Cardiac fibroblast (primary cell): ENCODE results near the gene ITGA7.

ENCODE experiments used
- DNase-seq, 2 donors: peaks; one replicate each; pipeline versions ENCODE4 v3.0.0 to v3.0.0-alpha.2; 2010; ENCODE audit warnings: low read depth in 2 of 2
- H3K4me3 ChIP-seq, 2 donors: replicated peaks in 1 of 2; 1 replicate in 1 of 2; 2 replicates in 1 of 2; pipeline ENCODE4 v1.5.1; 2011; ENCODE audit warnings: low read depth in 2 of 2, low read length in 2 of 2, mild to moderate bottlenecking in 2 of 2, moderate library complexity in 1 of 2
- CTCF ChIP-seq: IDR thresholded peaks from one replicate; pipeline ENCODE4 v1.5.1; 2011; ENCODE audit warnings: low read depth, mild to moderate bottlenecking, low read length, inconsistent platforms

ITGA7 gene

GRCh38 chr12:55733021-55733555, 25.4 kb upstream of the ITGA7 start:
- no peak for TF ChIP-seq CTCF
- no peak for DNase-seq
- H3K4me3 ChIP-seq: no peak overlapping the region

DNA sequence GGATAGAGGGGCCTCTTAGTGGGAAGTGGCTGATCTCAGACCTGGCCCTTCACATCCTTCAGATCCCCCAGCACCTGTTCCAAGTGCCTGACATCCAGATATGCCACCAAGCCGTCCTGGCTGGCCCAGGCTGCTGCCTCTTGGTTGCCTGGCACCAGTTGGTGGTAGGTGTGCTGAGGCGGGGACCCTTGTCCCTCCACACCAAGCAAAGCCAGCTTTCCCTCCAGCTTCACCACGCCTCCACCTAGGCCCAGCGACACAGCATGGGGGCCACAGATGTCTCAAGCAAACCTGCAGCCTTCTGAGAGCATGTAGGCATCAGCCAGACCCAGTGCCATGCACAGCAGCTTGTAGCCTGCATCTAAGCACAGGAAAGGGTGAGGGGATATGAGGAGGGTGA, 24.6 kb upstream of the ITGA7 start:
- no peak for DNase-seq
- no peak overlapping the region for H3K4me3 ChIP-seq

DNA sequence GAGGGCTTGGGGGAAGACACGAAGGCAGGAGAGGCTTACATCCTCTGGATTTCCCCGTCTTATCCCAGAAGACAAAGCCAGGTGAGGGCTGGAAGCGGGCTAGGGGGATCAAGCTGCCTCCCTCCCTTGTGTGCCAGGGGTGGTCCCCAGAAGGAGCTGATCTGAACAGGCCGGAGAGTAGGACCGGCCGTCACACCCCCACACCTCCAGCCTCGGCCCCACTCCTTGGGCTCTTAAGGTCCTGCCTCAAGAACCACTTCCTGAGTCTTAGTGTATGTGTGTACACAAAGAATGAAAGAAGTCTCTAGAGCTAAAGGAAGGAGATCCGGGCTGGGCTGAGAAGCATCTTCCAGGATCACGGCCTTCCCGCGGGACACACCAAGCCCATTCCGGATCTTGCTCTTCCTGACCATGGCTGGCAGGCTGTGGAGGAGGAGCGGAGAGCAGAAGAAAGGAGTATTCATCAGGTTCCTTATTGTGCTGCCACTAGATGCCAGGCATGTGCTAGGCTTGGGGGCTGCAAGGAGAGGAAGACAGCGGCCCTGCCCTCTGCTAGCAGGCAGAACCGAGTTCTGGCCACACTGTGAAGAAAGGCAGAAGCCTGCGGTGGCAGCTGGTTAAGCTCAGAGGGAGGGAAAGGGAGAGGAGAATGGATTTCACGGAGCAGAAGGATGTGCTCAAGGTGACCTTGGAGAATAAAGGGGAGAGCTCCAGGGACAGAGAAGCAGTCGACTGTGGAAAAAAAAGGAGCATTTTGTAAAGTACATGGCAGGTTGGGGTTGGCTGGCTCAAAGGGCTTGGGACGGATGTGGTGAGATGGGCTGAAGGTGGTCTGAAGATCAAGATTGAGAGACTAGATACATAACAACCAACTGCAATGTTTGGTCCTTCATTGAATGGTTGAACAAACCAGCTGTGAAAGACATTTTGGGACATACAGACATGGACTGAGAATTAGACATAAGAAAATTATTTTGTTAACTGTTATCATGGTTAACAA, 22.4 kb upstream of the ITGA7 start:
- peak overlapping the region; percentile 66 to 94 for H3K4me3 ChIP-seq
- DNase-seq: peak; percentile 71 to 73
- no peak for TF ChIP-seq CTCF

More for the DNA sequence above, 24.6 kb upstream of the ITGA7 start:
- TF ChIP-seq CTCF: no peak

DNA sequence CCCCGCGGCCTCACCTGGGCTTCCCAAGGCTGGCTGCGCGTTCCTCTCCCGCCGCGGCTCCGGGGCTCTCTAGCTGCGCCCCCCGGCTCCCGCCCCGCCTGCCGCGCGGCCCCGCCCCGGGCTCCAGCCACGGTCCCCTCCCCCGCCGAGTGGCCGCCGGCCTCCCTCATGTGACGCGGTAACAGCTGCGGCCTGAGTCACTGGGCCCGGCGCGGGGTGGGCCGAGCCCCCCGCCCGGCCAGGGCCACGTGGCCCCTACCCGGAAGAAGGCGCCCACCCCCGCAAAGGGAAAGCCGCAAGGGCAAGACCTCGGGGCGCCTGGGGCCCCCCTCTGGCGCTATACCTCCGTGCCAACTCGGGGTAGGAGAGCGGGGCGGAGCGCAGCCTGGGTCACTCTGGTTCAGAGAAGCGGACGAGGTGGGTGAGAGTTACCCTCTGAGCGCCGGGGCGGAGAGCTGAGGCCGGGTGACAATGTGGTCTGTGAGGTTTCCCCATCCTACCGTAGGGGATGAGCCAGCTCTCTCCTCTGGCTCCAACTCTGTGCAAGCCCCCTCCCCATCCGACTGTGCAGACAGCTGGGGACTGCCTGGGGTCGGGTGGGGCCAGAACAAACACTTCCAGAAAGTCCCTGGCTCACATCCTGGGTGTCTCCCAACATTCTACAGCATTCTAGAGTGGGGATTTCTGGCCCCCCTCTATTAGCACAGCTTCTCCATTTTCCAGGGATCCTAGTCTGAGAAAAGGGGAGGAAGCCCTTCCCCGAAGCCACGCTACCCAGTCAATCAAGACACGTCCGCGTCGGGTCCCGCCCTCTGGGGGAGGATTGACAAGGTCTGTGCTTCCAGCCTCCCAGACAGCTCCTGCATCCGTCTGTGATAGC, 21.5 kb upstream of the ITGA7 start, which contains the start of gene CD63:
Gene CD63, minus strand, starts transcription at position 71 of the 880 bp plus-strand sequence. CDS start 668 bp downstream, outside the sequence.
- DNase-seq: peak; percentile 94 to 96
- no peak for TF ChIP-seq CTCF
- H3K4me3 ChIP-seq: peak within 1 kb of the TSS; percentile 83 to 94

DNA sequence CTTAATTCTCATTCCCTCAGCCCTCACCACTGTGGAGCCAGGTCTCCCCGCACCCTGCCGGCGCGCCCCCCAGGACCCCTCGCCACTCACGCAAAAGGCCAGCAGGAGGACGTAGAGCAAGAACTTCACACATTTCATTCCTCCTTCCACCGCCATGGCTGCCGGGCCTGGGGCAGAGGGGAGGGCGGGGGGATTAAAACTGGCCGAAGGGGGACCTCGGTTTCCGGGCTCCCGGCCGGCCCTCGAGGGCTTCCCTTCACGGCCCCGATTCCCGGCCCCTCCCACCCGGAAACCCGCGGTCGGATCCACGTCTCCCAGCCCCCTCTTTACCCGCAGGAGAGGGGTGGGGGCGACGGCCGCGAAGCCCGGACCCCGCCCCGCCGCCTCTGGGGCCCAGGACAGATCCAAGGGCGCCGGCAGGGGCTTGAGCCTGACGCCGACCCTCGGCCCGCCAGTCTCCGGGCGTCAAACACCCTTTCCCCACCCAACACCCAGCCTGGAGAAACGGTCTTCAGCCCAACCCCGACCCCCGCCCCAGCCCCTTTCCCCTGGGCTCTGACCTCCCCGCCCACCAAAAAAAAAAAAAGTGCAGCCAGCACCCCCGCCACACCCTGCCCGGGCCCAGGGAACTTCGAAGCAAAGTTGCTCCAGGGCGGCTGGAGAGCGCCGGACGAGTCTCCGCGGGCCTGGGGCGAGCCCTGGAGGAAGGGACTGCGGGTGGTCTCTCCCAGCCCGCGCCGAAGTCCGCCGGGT, 20.7 kb upstream of the ITGA7 start:
- peak; percentile 56 to 80 for DNase-seq
- peak overlapping the region; percentile 83 to 94 for H3K4me3 ChIP-seq
- no peak for TF ChIP-seq CTCF

- peak; percentile 63 to 74 for DNase-seq
- no peak for TF ChIP-seq CTCF
Observed at GRCh38 chr12:55727643-55728185, 20.0 kb upstream of the ITGA7 start.

More at GRCh38 chr12:55727643-55728185, 20.0 kb upstream of the ITGA7 start:
- H3K4me3 ChIP-seq: peak overlapping the region; percentile 83 to 94
